Fibroblast of gingiva (primary cell): Measurements from ENCODE around the gene NPY1R.

Source experiments
- DNase-seq: peaks from one replicate; pipeline ENCODE4 v3.0.0-alpha.2; 2011; ENCODE audit warnings: low read depth

NPY1R gene

DNA sequence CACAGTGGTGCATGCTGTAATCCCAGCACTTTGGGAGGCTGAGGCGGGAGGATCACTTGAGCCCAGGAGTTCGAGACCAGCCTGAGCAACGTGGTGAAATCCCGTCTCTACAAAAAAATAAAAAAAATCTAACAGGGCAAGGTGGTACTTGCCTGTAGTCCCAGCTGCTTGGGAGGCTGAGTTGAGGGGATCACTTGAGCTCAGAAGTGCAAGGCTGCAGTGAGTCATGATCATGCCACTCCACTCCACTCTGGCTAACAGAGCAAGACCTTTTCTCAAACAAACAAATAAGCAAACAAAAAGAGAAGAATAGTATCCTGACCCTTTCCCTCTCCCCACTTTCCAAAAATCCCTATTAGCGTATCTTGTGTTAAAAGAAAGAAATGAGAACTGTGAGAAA, 52.7 kb downstream of the NPY1R start:
- no peak for DNase-seq

DNA sequence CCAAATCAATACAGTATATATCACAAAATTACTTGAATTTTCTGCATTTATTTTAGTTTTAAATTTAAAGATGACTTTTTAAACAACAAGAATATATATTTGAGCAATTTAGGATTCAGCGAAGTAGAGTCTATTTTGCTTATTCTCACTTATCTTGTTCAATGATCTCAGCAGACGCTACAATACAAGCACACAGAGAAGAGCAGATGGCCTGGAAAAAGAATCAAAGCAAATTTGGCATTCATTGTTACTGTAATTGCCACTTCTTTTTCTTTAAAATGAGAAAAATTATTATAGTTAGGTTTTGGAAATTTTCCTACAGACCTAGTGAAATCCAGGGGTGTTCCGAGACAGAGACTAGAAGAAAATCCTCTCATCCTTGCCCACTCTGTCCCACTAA, 57.5 kb downstream of the NPY1R start:
- no peak for DNase-seq
